Thyroid gland (tissue), 4 donors: ENCODE measurements around the gene SNRNP25.

Source experiments
- CTCF ChIP-seq, 6 experiments: fragments of 200-600 bp in 3 of 6; fragments of 450-650 bp in 3 of 6; sonication (generic) in 3 of 6; IDR thresholded peaks; one replicate each; pipeline ENCODE4 v1.5.1; 2016 to 2019; ENCODE audit warnings: antibody characterized with exemption in 6 of 6, mild to moderate bottlenecking in 2 of 6, inconsistent platforms in 1 of 6, moderate library complexity in 1 of 6
- POLR2A ChIP-seq, 2 donors: fragments of 450-650 bp; IDR thresholded peaks; one replicate each; pipeline ENCODE4 v1.6.1; 2017; ENCODE audit warnings: antibody characterized with exemption in 2 of 2, mild to moderate bottlenecking in 2 of 2, moderate library complexity in 1 of 2

DNA sequence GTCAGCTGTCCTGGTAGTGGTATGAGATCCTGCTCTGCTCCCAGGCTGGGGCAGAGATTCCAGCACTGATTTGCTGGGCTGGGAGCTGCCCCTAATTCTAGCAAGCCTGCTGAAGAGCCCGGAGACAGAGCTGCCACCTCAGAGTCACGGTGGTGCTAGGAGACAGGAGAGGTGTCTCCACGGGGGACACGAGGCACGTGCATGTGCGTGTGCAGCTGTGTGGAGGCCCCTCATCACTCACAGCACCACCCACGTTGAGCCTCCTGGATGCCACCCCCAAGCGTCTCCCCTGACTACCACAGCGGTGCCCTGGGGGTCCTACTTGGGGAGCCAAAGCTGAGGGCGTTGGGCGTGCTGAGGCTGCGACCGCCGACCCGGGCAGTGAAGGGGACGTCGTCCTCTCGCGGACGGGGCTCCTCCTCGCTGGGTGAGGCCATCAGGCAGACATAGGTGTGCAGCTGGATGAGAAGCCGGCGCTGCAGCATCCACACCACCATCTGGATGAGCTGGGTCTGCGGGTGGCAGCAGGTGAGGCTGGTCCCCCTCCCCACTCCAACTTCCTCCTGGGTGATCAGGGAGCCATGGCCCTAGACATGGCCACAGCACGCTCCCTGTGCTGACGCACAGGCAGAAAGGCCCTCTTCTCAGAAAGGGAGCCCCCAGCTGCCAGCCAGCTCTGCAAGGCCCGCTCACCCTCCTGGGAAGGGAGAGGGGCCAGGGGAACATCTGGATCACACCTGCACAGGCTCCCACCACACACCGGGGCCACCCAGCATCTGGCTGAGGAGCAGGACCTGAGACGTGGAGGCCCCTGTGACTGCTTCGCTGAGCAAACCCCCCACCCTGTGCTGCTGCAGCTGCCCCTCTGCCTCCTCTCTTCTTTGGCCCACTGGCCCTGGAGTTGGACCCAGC is 36.0 kb downstream of the SNRNP25 start:
- TF ChIP-seq CTCF (IDR thresholded peaks at IDR 0.05): no peak
- no peak for TF ChIP-seq POLR2A (IDR thresholded peaks at IDR 0.05)
